Caco-2 (cell line): ENCODE results near the gene DIABLO. TPM values are rescaled to one million over a fixed set of nuclear protein-coding genes. Genes with fewer than 3 reads are reported as not detected.
"Not testable (repeated sequence)": the region's sequence is repeated elsewhere in the genome, so short reads cannot be mapped to it uniquely, and the experiment has no call there.

Experiments used
- BruUV-seq: library from RNA; stranded (reverse); fragments of 400-500 nt; replicated peaks from 2 replicates; lab custom pipeline; 2021; lab: Mats Ljungman, UMichigan
- CTCF ChIA-PET: fragments of 300-600 bp; sonication (Branson Sonifier 250); formaldehyde crosslinking; loops from one replicate; lab custom pipeline; 2022; ENCODE audit warnings: antibody characterized with exemption; lab: Charles Lee
- POLR2A ChIA-PET: fragments of 300-600 bp; sonication (Branson Sonifier 250); formaldehyde crosslinking; loops from one replicate; lab custom pipeline; 2022; ENCODE audit warnings: antibody characterized with exemption; lab: Charles Lee
- DNase-seq, 2 experiments: peaks; one replicate each; pipeline versions ENCODE4 v3.0.0 to v3.0.0-alpha.2; 2020 to 2022
- H3K27me3 ChIP-seq: replicated peaks from 2 replicates; pipeline ENCODE4 v1.6.0; 2011; ENCODE audit warnings: low read length; ENCODE audit not compliant: control insufficient read depth, insufficient read depth
- H3K36me3 ChIP-seq: 2 replicates; pipeline ENCODE4 v1.5.1; 2011; ENCODE audit warnings: low read length; ENCODE audit not compliant: control insufficient read depth, insufficient read depth
- H3K4me1 ChIP-seq: fragments of 250-450 bp; sonication (Bioruptor Pico); 2 replicates; pipeline ENCODE4 v1.5.1; 2020; ENCODE audit warnings: mild to moderate bottlenecking
- H3K4me3 ChIP-seq: 2 replicates; pipeline ENCODE4 v1.5.1; 2011; ENCODE audit warnings: low read depth, mild to moderate bottlenecking, control low read depth, low read length
- H3K9me3 ChIP-seq: fragments of 250-450 bp; sonication (Bioruptor Pico); 2 replicates; pipeline ENCODE4 v1.5.1; 2020; ENCODE audit warnings: mild to moderate bottlenecking, moderate library complexity
- H3K27ac Mint-ChIP-seq: one replicate; pipeline ENCODE4 v1.8.0; 2022; ENCODE audit warnings: mixed read lengths; ENCODE audit not compliant: unreplicated experiment
- H3K27me3 Mint-ChIP-seq: one replicate; pipeline ENCODE4 v1.8.0; 2022; ENCODE audit warnings: mixed read lengths; ENCODE audit not compliant: insufficient read depth, unreplicated experiment
- H3K36me3 Mint-ChIP-seq: one replicate; pipeline ENCODE4 v1.8.0; 2022; ENCODE audit warnings: mild to moderate bottlenecking, mixed read lengths; ENCODE audit not compliant: insufficient read depth, unreplicated experiment
- H3K4me1 Mint-ChIP-seq: one replicate; pipeline ENCODE4 v1.8.0; 2022; ENCODE audit warnings: low read depth, mixed read lengths; ENCODE audit not compliant: unreplicated experiment
- H3K4me3 Mint-ChIP-seq: one replicate; pipeline ENCODE4 v1.8.0; 2022; ENCODE audit warnings: mild to moderate bottlenecking, moderate library complexity, mixed read lengths; ENCODE audit not compliant: unreplicated experiment
- H3K9me3 Mint-ChIP-seq: one replicate; pipeline ENCODE4 v1.8.0; 2022; ENCODE audit warnings: mixed read lengths; ENCODE audit not compliant: unreplicated experiment
- CTCF ChIP-seq, 2 experiments: fragments of 200-600 bp in 1 of 2; IDR thresholded peaks; 1 replicate in 1 of 2; 2 replicates in 1 of 2; pipeline versions ENCODE4 v1.5.1 to v1.8.0; 2011 to 2022; ENCODE audit warnings: antibody characterized with exemption in 1 of 2, control low read depth in 1 of 2, inconsistent platforms in 1 of 2, low read depth in 1 of 2, low read length in 1 of 2, mild to moderate bottlenecking in 1 of 2, moderate library complexity in 1 of 2; ENCODE audit not compliant: insufficient read depth in 1 of 2, severe bottlenecking in 1 of 2, unreplicated experiment in 1 of 2
- intact Hi-C: fragments of 100-400 bp; cut with micrococcal nuclease; formaldehyde crosslinking; loops from one replicate; pipeline ENCODE4 v1.10.0; 2022; ENCODE audit not compliant: unreplicated experiment
- total RNA-seq: library from RNA; stranded (reverse); gene quantifications from 2 replicates; pipeline ENCODE4 v1.2.3, GENCODE V29; 2022

DIABLO gene
- total RNA-seq, 1 experiment from 2014 or later = 86.6 TPM

- Mint-ChIP-seq H3K4me1 (no peaks in the 10 kb centered on the region), H3K4me3 (peak within 1 kb of the TSS; percentile 83), H3K27ac (peak within 1 kb of the TSS; percentile 96), H3K9me3 (no peaks in the 10 kb centered on the region), H3K36me3 (peaks cover 40% of the 10 kb centered on the region), H3K27me3 (no peaks in the 10 kb centered on the region)
- CTCF ChIA-PET = interaction anchor here (0.6 to 1.5 kb wide), 4 partner anchors 43 to 372 kb away, joined by 3 to 10 read pairs (median 3); partner anchors contain the start of gene CFAP251
- TF ChIP-seq CTCF (IDR thresholded peaks at IDR 0.05; ENCODE audit: insufficient read depth in 1 of 2, low read depth in 1 of 2, low read length in 1 of 2, severe bottlenecking in 1 of 2, unreplicated experiment in 1 of 2) = no peak
- Histone ChIP-seq H3K4me1 (no peaks in the 10 kb centered on the region), H3K36me3 (peaks cover 2% of the 10 kb centered on the region; the same call in 1 of the 2 replicates), H3K9me3 (no peaks in the 10 kb centered on the region), H3K27me3 (no peaks in the 10 kb centered on the region), H3K4me3 (peak within 1 kb of the TSS; percentile 65)
- POLR2A ChIA-PET = interaction anchor here (0.7 to 1.0 kb wide), 4 partner anchors 40 to 133 kb away, joined by 3 to 6 read pairs (median 4); partner anchors contain the start of gene DIABLO
- intact Hi-C loops = loop anchor here (1.0 kb wide), 1 partner anchor 40 kb away; the partner anchor contains the start of gene DIABLO
- DNase-seq = peak; percentile 97 to 99
- no TSS peak for BruUV-seq
Measured at GRCh38 chr12:122266230-122266901, 40.5 kb upstream of the DIABLO start, which contains the start of gene VPS33A. TSS of gene VPS33A (minus strand) at chr12:122266494. CDS start at chr12:122266408, 86 bp downstream.

- intact Hi-C loops = loop anchor here (1.0 kb wide), 1 partner anchor 40 kb away; the partner anchor contains the start of gene DIABLO
- BruUV-seq = TSS peak; percentile 67
- Histone ChIP-seq H3K9me3 (no peaks in the 10 kb centered on the region), H3K36me3 (peaks cover 2% of the 10 kb centered on the region; the same call in 1 of the 2 replicates), H3K4me1 (no peaks in the 10 kb centered on the region), H3K4me3 (peak overlapping the region; percentile 65), H3K27me3 (no peaks in the 10 kb centered on the region)
- CTCF ChIA-PET = no interaction called here
- Mint-ChIP-seq H3K36me3 (peaks cover 40% of the 10 kb centered on the region), H3K4me3 (peak overlapping the region; percentile 83), H3K27ac (peak overlapping the region; percentile 96), H3K4me1 (no peaks in the 10 kb centered on the region), H3K27me3 (no peaks in the 10 kb centered on the region), H3K9me3 (no peaks in the 10 kb centered on the region)
- POLR2A ChIA-PET = interaction anchor here (1.0 kb wide), 1 partner anchor 133 kb away, joined by 4 read pairs; no protein-coding TSS in a partner anchor
- peak; percentile 58 for DNase-seq
- no peak for TF ChIP-seq CTCF (IDR thresholded peaks at IDR 0.05; ENCODE audit: insufficient read depth in 1 of 2, low read depth in 1 of 2, low read length in 1 of 2, severe bottlenecking in 1 of 2, unreplicated experiment in 1 of 2)
Measured at GRCh38 chr12:122265886-122266229, 40.0 kb upstream of the DIABLO start.

DNA sequence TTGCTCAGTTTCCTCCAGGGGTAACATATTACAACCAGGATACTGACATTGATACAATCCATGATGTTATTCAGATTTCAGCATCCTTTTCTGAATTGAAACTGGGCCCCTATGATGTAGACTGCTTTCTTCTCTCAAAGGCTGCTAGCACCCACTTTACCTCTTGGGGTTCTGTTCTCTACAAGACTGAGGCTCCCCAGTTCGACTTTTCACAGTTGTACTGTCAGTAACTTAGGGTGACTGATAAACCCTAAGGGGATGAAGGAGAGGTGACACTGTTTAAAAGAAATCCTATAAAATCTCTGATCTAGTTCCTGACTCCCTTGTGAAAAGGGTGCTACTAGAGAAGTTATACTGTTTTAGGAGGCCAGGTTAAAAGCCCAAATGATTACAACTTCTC lies 39.6 kb upstream of the DIABLO start:
- Histone ChIP-seq H3K27me3 (no peaks in the 10 kb centered on the region), H3K36me3 (peaks cover 2% of the 10 kb centered on the region; the same call in 1 of the 2 replicates), H3K9me3 (no peaks in the 10 kb centered on the region), H3K4me3 (peak overlapping the region; percentile 65), H3K4me1 (no peaks in the 10 kb centered on the region)
- TF ChIP-seq CTCF (IDR thresholded peaks at IDR 0.05; ENCODE audit: insufficient read depth in 1 of 2, low read depth in 1 of 2, low read length in 1 of 2, severe bottlenecking in 1 of 2, unreplicated experiment in 1 of 2) = no peak
- CTCF ChIA-PET = no interaction called here
- Mint-ChIP-seq H3K36me3 (peaks cover 37% of the 10 kb centered on the region), H3K4me3 (peak overlapping the region; percentile 83), H3K4me1 (no peaks in the 10 kb centered on the region), H3K27ac (peak overlapping the region; percentile 96), H3K27me3 (no peaks in the 10 kb centered on the region), H3K9me3 (no peaks in the 10 kb centered on the region)
- no TSS peak for BruUV-seq
- POLR2A ChIA-PET = interaction anchor here (1.0 kb wide), 1 partner anchor 134 kb away, joined by 4 read pairs; no protein-coding TSS in a partner anchor
- no peak for DNase-seq
- intact Hi-C loops = no loop called here

DNA sequence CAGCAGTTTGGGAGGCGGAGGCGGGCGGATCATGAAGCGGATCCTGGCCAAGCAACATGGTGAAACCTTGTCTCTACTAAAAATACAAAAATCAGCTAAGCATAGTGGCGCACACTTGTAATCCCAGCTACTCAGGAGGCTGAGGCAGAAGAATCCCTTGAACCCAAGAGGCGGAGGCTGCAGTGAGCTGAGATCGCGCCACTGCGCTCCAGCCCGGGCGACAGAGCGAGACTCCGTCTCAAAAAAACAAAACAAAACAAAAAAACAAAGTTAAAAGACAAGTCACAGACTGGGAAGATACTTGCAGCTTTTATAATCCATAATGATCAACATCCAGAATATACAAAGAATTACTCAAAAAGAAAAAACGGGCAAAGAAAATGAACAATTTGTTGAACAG lies 34.9 kb upstream of the DIABLO start:
- H3K9me3 Mint-ChIP-seq, H3K9me3 ChIP-seq, H3K4me1 ChIP-seq, H3K4me3 Mint-ChIP-seq, H3K27ac Mint-ChIP-seq, H3K27me3 Mint-ChIP-seq, CTCF ChIA-PET, H3K4me3 ChIP-seq, POLR2A ChIA-PET, intact Hi-C loops, BruUV-seq, H3K4me1 Mint-ChIP-seq, H3K27me3 ChIP-seq, DNase-seq, H3K36me3 ChIP-seq: not testable (repeated sequence)
- peaks cover 60% of the 10 kb centered on the region for H3K36me3 Mint-ChIP-seq
